ENCODE measurements around the gene CCL14. TPM values are rescaled to one million over a fixed set of nuclear protein-coding genes. Genes with fewer than 3 reads are reported as not detected.
"Not testable (repeated sequence)": the region's sequence is repeated elsewhere in the genome, so short reads cannot be mapped to it uniquely, and the experiment has no call there.

The CCL14 gene
- polyA plus RNA-seq, 4 donors: 15.2 to 27.2 (median 18.9) TPM

DNA sequence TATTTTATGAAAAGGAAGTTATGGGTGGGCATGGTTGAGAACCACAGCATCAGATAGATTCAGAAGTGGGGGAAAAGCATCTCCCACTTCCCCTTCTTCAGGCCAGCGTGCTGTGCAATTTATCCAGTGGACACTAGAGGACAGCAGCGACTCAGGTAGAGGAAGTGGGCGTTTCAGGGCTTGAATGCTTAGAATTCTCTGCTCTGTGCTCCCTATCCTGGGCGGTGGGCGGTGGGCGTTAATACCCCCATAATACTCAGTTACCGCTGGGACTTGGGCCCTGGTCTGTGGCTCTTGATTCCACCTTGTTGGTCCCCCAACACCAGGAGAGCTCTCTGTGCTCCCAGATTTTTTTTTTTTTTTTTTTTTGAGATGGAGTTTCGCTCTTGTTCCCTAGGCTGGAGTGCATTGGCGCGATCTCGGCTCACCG is 39.4 kb downstream of the CCL14 start:
- DNase-seq (ENCODE audit: low read depth in 4 of 4, low spot score in 3 of 4): no peak

GRCh38 chr17:35944151-35944550 is 42.4 kb downstream of the CCL14 start:
- no peak for DNase-seq (ENCODE audit: low read depth in 4 of 4, low spot score in 3 of 4)

GRCh38 chr17:35943537-35943936 is 43.0 kb downstream of the CCL14 start, which contains the start of gene LYZL6:
Gene LYZL6, minus strand, starts transcription at chr17:35943713. Its CDS starts 4,357 bp downstream, at chr17:35939356.
- no peak for DNase-seq (ENCODE audit: low read depth in 4 of 4, low spot score in 3 of 4)

DNA sequence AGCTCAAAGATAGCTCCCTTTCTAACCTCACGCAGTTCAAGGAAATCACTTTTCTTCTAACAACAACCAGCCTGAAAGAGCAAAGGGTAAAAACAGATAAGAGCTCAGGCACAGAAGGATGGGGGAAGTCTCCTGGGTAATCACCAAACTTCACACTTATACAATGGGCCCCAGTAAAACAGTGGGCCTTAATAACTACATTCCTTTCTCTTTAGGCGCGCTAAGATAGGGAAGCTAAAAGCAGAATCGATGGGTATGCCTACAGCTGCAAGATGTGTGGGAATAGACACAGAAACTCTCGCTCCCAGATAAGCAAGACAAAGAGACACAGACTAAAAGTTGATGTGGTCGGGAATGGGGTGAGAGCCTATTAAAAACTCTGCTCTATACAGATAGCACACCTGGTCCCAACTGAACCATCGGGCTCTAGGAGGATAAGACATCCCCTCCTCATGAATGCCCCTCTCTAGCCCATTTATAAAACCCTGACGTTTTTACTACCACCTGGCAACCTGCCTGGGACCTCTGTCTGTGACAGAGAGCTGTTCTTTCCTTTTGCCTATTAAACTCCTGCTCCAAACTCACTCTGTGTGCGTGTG is 43.8 kb downstream of the CCL14 start:
- DNase-seq (ENCODE audit: low read depth in 4 of 4, low spot score in 3 of 4): no peak

GRCh38 chr17:35938492-35938891 is 48.0 kb downstream of the CCL14 start:
- not testable (repeated sequence) for DNase-seq (ENCODE audit: low read depth in 4 of 4, low spot score in 3 of 4)

- DNase-seq (ENCODE audit: low read depth in 4 of 4, low spot score in 3 of 4): no peak
These were observed 50.5 kb downstream of the CCL14 start for GRCh38 chr17:35936063-35936462.

- no peak for DNase-seq (ENCODE audit: low read depth in 4 of 4, low spot score in 3 of 4)
These were observed 51.8 kb downstream of the CCL14 start for GRCh38 chr17:35934760-35935159.

Other genes with a start within 250 kb of the CCL14 start
- gene GAS2L2, start 233.5 kb downstream of the CCL14 start, polyA plus RNA-seq (ENCODE audit: insufficient read length in 4 of 4): under 1 TPM in 2 of 4 donors, not detected in 2; 0.05 to 0.07 TPM
- gene C17orf50, start 225.8 kb downstream of the CCL14 start, polyA plus RNA-seq (ENCODE audit: insufficient read length in 4 of 4): under 1 TPM in 3 of 4 donors, not detected in 1; 0.08 to 0.22 (median 0.20) TPM
- 1 to 10 TPM; 1.3 to 2.2 (median 1.5) TPM for gene MMP28, start 191.1 kb downstream of the CCL14 start, polyA plus RNA-seq (ENCODE audit: insufficient read length in 4 of 4)
- gene TAF15, start 177.2 kb downstream of the CCL14 start, polyA plus RNA-seq (ENCODE audit: insufficient read length in 4 of 4): 100 to 1,000 TPM; 194 to 227 (median 224) TPM
- under 1 TPM in 2 of 4 donors, not detected in 2; 0.06 to 0.10 TPM for gene HEATR9, start 117.8 kb downstream of the CCL14 start, polyA plus RNA-seq (ENCODE audit: insufficient read length in 4 of 4)
- gene CCL5, start 106.4 kb downstream of the CCL14 start, polyA plus RNA-seq (ENCODE audit: insufficient read length in 4 of 4): 1 to 10 TPM in 3 of 4 donors, under 1 TPM in 1; 1.00 to 2.1 (median 1.5) TPM
- 1 to 10 TPM; 1.5 to 4.2 (median 2.7) TPM for gene RDM1, start 56.0 kb downstream of the CCL14 start, polyA plus RNA-seq (ENCODE audit: insufficient read length in 4 of 4)
- gene LYZL6, start 43.0 kb downstream of the CCL14 start, polyA plus RNA-seq (ENCODE audit: insufficient read length in 4 of 4): not detected
- gene CCL16, start 5.2 kb downstream of the CCL14 start, polyA plus RNA-seq (ENCODE audit: insufficient read length in 4 of 4): under 1 TPM; 0.09 to 0.39 (median 0.20) TPM
- 10 to 100 TPM in 1 of 4 donors, 1 to 10 TPM in 3; 7.7 to 10.0 (median 8.3) TPM for gene CCL15, start 14.8 kb upstream of the CCL14 start, polyA plus RNA-seq (ENCODE audit: insufficient read length in 4 of 4)
- under 1 TPM in 2 of 4 donors, not detected in 2; 0.35 to 0.48 TPM for gene CCL23, start 31.2 kb upstream of the CCL14 start, polyA plus RNA-seq (ENCODE audit: insufficient read length in 4 of 4)
- gene CCL18, start 77.5 kb upstream of the CCL14 start, polyA plus RNA-seq (ENCODE audit: insufficient read length in 4 of 4): not detected
- gene CCL3, start 103.4 kb upstream of the CCL14 start, polyA plus RNA-seq (ENCODE audit: insufficient read length in 4 of 4): 1 to 10 TPM in 3 of 4 donors, under 1 TPM in 1; 0.13 to 6.6 (median 3.5) TPM
- gene CCL4, start 117.1 kb upstream of the CCL14 start, polyA plus RNA-seq (ENCODE audit: insufficient read length in 4 of 4): 1 to 10 TPM in 2 of 4 donors, under 1 TPM in 2; 0.38 to 3.2 (median 1.3) TPM
- gene TBC1D3B, start 189.9 kb upstream of the CCL14 start, polyA plus RNA-seq (ENCODE audit: insufficient read length in 4 of 4): 1 to 10 TPM; 3.6 to 8.5 (median 6.5) TPM
- gene CCL3L1, start 210.0 kb upstream of the CCL14 start, polyA plus RNA-seq (ENCODE audit: insufficient read length in 4 of 4): 1 to 10 TPM in 2 of 4 donors, under 1 TPM in 2; 0.21 to 3.4 (median 1.5) TPM
- gene CCL4L2, start 224.3 kb upstream of the CCL14 start, polyA plus RNA-seq (ENCODE audit: insufficient read length in 4 of 4): 1 to 10 TPM in 3 of 4 donors, under 1 TPM in 1; 0.26 to 3.5 (median 2.0) TPM